ENCODE measurements around the gene EXOC3.
"Not testable (repeated sequence)": the region's sequence is repeated elsewhere in the genome, so short reads cannot be mapped to it uniquely, and the experiment has no call there.

EXOC3 gene

DNA sequence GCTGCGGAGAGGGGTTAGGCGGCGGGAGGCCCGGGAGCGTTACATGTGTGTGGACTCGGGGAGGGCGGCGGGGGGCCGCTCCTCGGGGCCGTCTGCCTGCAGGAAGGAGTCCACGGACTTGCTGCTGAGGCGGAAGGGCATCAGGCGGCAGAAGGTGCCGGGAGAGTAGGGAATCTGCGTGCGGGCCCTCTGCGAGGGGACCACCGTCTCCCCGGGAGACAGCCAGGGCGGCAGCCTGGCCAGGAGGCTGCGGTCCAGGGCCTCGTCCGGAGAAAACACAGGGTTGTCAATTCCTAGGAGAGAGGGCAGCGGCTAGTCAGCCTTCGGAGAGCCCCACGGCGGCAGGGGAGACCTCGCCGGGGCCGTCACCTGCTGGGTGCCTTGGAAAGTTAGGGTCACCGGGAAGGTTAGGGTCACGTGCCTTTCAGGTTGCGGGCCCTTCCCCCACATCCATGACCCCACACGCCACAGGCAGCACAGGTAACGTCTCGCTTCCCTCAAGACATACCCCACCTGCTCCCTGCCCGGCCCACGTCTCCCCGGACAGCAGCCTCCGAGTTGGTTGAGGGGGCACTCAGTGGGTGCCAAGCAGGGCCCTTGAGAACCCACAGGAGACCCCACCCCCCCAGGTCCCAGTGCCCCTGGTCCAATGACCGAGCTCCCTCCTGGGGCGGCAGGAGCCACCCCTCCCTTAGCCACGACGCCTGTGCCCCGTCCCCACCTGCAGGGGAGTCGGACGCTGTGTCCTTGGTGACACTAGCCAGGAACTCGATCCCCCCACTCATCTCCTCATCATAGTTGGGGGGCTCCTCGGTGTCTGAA, 32.1 kb downstream of the EXOC3 start:
- DNase-seq, result no peak

DNA sequence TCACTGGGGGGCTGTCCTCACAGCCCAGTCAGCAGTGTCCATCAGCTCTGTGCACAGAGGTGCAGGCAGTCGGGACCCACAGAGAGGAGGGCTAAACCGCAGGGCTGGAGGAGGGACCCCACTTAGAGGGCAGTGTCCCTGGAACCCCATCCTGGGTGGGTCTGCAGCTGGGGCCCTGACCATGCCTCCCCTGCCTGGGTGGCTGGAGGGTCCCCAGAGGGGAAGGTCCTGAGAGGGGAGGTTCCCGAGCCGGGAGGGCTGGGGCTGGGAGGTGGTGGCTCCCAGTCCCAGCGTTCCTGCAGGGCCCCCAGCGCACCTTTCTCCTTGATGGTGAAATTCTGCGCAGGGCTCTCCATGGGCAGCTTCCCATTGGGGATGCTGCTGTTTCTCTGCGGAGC, 32.7 kb downstream of the EXOC3 start:
- DNase-seq, result no peak

GRCh38 chr5:476102-476813, 33.3 kb downstream of the EXOC3 start:
- no peak for DNase-seq

GRCh38 chr5:476814-477175, 33.8 kb downstream of the EXOC3 start:
- no peak for DNase-seq

GRCh38 chr5:477247-477646, 34.3 kb downstream of the EXOC3 start:
- no peak for DNase-seq

- no peak for DNase-seq
Measured at GRCh38 chr5:477871-478270, 34.9 kb downstream of the EXOC3 start.

GRCh38 chr5:478369-478981, 35.5 kb downstream of the EXOC3 start:
- DNase-seq, result no peak

- DNase-seq, result no peak
Measured at GRCh38 chr5:478982-479535, 36.1 kb downstream of the EXOC3 start.

GRCh38 chr5:479566-480319, 36.8 kb downstream of the EXOC3 start:
- DNase-seq, result no peak

DNA sequence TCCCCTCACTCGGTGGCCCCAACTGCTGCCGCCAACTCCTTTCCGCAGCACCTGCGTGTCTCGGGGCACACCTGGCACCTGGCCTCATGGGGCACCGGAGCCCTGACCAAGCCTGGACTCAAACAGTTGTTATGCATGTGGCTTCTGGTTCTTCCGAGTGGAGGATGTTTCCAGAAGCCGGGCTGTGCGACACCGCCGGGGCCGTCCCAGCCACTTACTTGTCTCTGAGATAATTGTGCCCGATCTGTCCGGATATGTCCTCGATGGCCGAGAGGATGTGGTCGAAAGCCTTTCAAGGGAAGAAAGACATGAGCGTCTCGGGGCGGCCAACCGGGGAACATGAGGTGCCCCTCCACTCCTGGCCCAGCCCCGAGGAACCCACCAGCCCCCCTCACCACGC, 38.4 kb downstream of the EXOC3 start:
- no peak for DNase-seq

DNA sequence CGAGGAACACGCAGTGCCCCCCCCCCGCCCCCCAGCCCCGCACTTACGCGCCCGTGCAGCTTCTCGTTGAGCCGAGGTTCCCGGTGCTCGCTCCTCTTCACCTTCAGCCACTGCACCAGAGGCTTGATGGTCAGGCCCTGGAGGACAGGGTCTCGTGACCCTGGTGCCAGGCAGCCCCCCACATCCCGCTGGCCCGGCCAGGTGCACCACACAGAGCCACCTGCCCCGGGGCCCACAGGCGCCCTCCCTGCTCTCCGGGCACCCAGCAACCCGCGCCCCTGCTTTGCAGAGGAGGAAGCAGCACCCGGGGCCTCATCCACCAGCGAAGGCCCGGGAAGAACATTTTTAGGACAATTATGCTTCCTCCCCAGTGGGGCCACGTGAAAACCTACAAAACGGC, 39.0 kb downstream of the EXOC3 start:
- DNase-seq, result no peak

GRCh38 chr5:482506-482905, 39.5 kb downstream of the EXOC3 start:
- DNase-seq, result no peak

DNA sequence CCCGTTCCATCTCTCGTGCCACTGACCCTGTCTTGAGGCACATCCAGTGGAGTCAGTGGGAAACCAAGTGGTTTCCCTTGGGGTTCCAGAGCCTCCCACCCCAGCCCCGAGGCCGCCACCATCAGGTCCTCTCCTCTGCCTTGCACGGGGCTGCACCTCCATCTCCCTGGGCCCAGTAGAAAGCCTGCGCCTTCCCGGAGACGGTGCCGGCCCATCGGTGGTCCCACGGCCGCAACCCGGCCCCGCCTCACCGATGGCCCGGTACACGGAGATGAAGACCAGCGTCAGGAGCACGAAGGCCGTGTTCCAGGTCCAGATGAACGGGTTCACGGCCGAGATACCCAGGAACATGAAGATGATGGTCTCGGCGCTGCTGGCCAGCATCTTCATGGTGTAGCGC, 40.0 kb downstream of the EXOC3 start:
- DNase-seq, result no peak

DNA sequence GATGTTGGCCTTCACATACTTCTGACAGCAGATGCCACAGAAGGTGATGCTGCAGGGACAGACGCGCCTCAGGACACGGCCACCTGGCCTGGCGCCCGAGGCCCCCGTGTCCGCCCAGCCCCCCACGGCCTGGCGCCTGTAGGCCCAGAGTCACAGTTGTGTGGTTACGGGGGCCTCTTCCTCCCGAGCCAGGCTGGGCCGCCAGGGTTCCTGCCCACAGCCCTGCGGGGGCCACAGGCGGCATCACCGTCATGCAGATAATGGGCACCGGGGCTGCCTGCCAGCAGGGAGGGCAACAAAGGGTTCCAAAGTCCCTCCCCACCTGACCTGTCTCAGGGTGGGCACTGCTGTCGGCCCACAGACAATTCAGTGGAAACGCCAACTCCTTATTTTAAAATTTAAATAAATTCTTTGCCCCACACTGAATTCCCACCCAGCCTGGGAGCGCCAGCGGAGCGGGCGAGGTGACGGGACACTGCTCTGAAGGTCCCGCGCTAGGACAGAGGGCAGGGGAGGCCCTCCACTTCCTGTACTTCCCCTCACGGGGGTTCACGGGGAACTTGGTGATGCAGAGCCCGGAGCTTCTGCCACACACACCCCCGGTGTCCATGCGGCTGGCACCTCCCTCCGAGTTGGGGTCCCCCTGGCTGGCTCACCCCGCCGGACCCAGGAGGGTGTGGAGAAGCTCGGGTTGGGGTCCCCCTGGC, 40.6 kb downstream of the EXOC3 start:
- no peak for DNase-seq

GRCh38 chr5:484556-484955, 41.6 kb downstream of the EXOC3 start:
- DNase-seq, result no peak

DNA sequence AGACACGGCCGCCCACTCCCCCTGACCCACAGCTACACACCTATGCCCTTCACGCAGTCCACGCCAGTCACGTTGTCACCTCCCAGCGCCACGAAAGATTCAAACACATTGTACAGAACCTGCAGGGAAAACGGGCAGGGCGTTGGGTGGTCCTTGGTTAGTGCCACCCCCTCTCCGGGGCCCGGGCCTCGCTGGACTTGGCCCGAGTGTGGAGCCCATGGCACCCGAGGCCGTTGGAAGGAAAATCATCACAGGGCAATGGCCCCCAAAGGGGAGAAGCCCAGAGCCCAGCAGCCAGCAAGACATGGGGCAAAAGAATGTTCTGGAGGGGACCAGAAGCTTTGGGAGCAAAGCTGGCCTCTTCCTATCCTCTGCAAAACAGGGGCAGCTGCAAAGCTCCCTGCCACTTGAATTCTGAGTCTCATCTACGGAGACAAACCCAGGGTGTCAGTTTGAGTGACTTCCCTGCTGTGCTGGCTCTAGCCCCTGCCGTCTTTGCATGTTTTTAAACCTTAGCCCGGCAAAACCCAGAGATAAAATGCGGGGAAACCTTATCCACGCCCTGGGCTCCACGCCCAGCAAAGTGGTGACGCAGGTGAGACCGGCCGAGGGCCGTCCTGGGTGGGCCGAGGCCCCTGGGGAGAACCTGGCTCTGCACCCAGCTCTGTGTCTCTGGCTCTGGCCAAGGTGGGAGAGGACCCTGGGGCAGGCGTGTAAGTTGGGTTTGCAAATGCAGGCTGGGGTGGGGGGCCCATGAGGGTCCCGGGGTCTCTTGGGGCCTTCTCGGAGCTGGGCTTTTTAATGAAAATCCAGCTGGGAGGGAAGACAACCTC, 42.4 kb downstream of the EXOC3 start:
- DNase-seq, result no peak

GRCh38 chr5:485946-486491, 43.0 kb downstream of the EXOC3 start:
- DNase-seq, result no peak

- DNase-seq, result not testable (repeated sequence)
Measured at GRCh38 chr5:486597-486996, 43.6 kb downstream of the EXOC3 start.

DNA sequence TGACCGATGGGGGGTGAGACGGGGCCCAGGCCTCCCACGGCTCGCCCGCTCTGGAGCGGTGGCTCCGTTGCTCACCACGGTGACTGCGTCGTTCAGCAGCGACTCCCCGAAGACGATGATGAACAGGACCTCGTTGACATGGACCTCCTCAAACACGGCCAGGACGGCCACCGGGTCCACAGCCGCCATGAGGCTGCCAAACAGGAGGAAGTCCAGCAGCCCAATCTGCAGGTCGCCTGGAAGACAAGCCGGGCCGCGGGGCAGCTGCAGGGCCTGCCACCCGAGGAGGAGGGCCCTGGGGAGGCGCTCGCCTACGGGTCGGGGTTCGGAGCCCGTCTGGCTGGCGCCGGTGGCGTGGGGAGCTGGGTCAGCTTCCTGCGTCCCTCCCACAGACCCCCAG, 45.3 kb downstream of the EXOC3 start:
- DNase-seq, result no peak

GRCh38 chr5:488744-489688, 46.0 kb downstream of the EXOC3 start:
- no peak for DNase-seq
